HG03439 (cell line): ENCODE measurements around the gene OBSL1.

Experiments
- ATAC-seq: cut with Tn5 transposase; IDR thresholded peaks from one replicate; pipeline ENCODE4 v1.9.1; 2021; ENCODE audit warnings: mild to moderate bottlenecking, moderate library complexity; ENCODE audit not compliant: unreplicated experiment

OBSL1 gene

GRCh38 chr2:219597552-219598307 is 26.4 kb upstream of the OBSL1 start, which contains the start of gene STK11IP:
STK11IP (plus strand) TSS chr2:219597857; CDS start chr2:219598120, 263 bp downstream.
- peak; percentile 91 for ATAC-seq

- peak; percentile 3 for ATAC-seq
These were observed 25.7 kb upstream of the OBSL1 start for GRCh38 chr2:219596954-219597551.

GRCh38 chr2:219595256-219595655 is 23.9 kb upstream of the OBSL1 start:
- ATAC-seq, result no peak

GRCh38 chr2:219593154-219593553 is 21.8 kb upstream of the OBSL1 start:
- no peak for ATAC-seq

- ATAC-seq, result no peak
These were observed 21.4 kb upstream of the OBSL1 start for GRCh38 chr2:219592736-219593135.

GRCh38 chr2:219591091-219591490 is 19.8 kb upstream of the OBSL1 start:
- no peak for ATAC-seq

- ATAC-seq, result no peak
These were observed 10.0 kb upstream of the OBSL1 start for GRCh38 chr2:219581346-219581745.

GRCh38 chr2:219578811-219579613 is 7.7 kb upstream of the OBSL1 start:
- ATAC-seq, result no peak

- ATAC-seq, result no peak
These were observed 5.4 kb upstream of the OBSL1 start for GRCh38 chr2:219576505-219577388.

- no peak for ATAC-seq
These were observed 4.5 kb upstream of the OBSL1 start for GRCh38 chr2:219575566-219576504.

GRCh38 chr2:219574484-219575311 is 3.4 kb upstream of the OBSL1 start:
- no peak for ATAC-seq

GRCh38 chr2:219573166-219573565 is 1.8 kb upstream of the OBSL1 start:
- ATAC-seq, result no peak

- no peak for ATAC-seq
These were observed 1.1 kb upstream of the OBSL1 start, which contains the start of gene INHA for GRCh38 chr2:219572237-219573001. INHA (plus strand) TSS chr2:219572310; CDS start chr2:219572375, 65 bp downstream.

GRCh38 chr2:219570924-219571310 is 422 bp downstream of the OBSL1 start:
- no peak for ATAC-seq

GRCh38 chr2:219570194-219570923 is 980 bp downstream of the OBSL1 start:
- no peak for ATAC-seq

GRCh38 chr2:219569635-219570034 is 1.7 kb downstream of the OBSL1 start:
- no peak for ATAC-seq

GRCh38 chr2:219569041-219569440 is 2.3 kb downstream of the OBSL1 start:
- ATAC-seq, result no peak
